Trophoblast cell (in vitro differentiated cells and primary cell): ENCODE results near the gene RAB40A.

Experiments used
- DNase-seq, 2 donors: peaks; one replicate each; pipeline ENCODE4 v3.0.0-alpha.2; 2016
- H2AFZ ChIP-seq: 2 replicates; pipeline ENCODE4 v1.6.1; 2013; ENCODE audit warnings: low read length, moderate library complexity, mild to moderate bottlenecking; ENCODE audit not compliant: insufficient read depth, poor library complexity
- H2AK5ac ChIP-seq: 2 replicates; pipeline ENCODE4 v1.6.1; 2013; ENCODE audit warnings: mild to moderate bottlenecking, low read length
- H2BK120ac ChIP-seq: 2 replicates; pipeline ENCODE4 v1.6.1; 2013; ENCODE audit warnings: low read length, mild to moderate bottlenecking, moderate library complexity; ENCODE audit not compliant: insufficient read depth, poor library complexity
- H2BK12ac ChIP-seq: 2 replicates; pipeline ENCODE4 v1.6.1; 2013; ENCODE audit warnings: mild to moderate bottlenecking, low read length, moderate library complexity
- H2BK5ac ChIP-seq: 2 replicates; pipeline ENCODE4 v1.6.1; 2013; ENCODE audit warnings: low read length, low read depth, moderate library complexity, mild to moderate bottlenecking; ENCODE audit not compliant: poor library complexity
- H3K14ac ChIP-seq: 2 replicates; pipeline ENCODE4 v1.6.1; 2013; ENCODE audit warnings: mild to moderate bottlenecking, low read length
- H3K18ac ChIP-seq: 2 replicates; pipeline ENCODE4 v1.6.1; 2013; ENCODE audit warnings: mild to moderate bottlenecking, low read length
- H3K23ac ChIP-seq: 2 replicates; pipeline ENCODE4 v1.6.1; 2013; ENCODE audit warnings: low read length
- H3K27ac ChIP-seq: 2 replicates; pipeline ENCODE4 v1.5.1; 2013; ENCODE audit warnings: low read depth, mild to moderate bottlenecking, inconsistent platforms, low read length, moderate library complexity
- H3K27me3 ChIP-seq: 2 replicates; pipeline ENCODE4 v1.6.1; 2013; ENCODE audit warnings: inconsistent platforms, mild to moderate bottlenecking, low read length, moderate library complexity; ENCODE audit not compliant: insufficient read depth
- H3K36me3 ChIP-seq, 2 experiments: 1 replicate in 1 of 2; 2 replicates in 1 of 2; pipeline ENCODE4 v1.6.1; 2013; ENCODE audit warnings: low read length in 2 of 2, mild to moderate bottlenecking in 2 of 2, moderate library complexity in 1 of 2; ENCODE audit not compliant: insufficient read depth in 2 of 2, control insufficient read depth in 1 of 2
- H3K4ac ChIP-seq: 2 replicates; pipeline ENCODE4 v1.6.1; 2013; ENCODE audit warnings: low read depth, mild to moderate bottlenecking, low read length, moderate library complexity
- H3K4me1 ChIP-seq, 2 experiments: 1 replicate in 1 of 2; 2 replicates in 1 of 2; pipeline ENCODE4 v1.6.1; 2013; ENCODE audit warnings: low read length in 2 of 2, mild to moderate bottlenecking in 2 of 2, moderate library complexity in 1 of 2; ENCODE audit not compliant: insufficient read depth in 2 of 2, control insufficient read depth in 1 of 2
- H3K4me2 ChIP-seq: 2 replicates; pipeline ENCODE4 v1.6.1; 2013; ENCODE audit warnings: inconsistent platforms, mild to moderate bottlenecking, low read length, moderate library complexity
- H3K4me3 ChIP-seq: 2 replicates; pipeline ENCODE4 v1.5.1; 2013; ENCODE audit warnings: mild to moderate bottlenecking, low read depth, low read length, inconsistent platforms
- H3K79me1 ChIP-seq: one replicate; pipeline ENCODE4 v1.6.1; 2013; ENCODE audit warnings: low read length
- H3K79me2 ChIP-seq: 2 replicates; pipeline ENCODE4 v1.6.1; 2013; ENCODE audit warnings: low read length, mild to moderate bottlenecking; ENCODE audit not compliant: control insufficient read depth, insufficient read depth, poor library complexity
- H3K9ac ChIP-seq: 2 replicates; pipeline ENCODE4 v1.6.1; 2013; ENCODE audit warnings: mild to moderate bottlenecking, low read length
- H3K9me3 ChIP-seq: 2 replicates; pipeline ENCODE4 v1.6.1; 2013; ENCODE audit warnings: low read depth, mild to moderate bottlenecking, control low read depth, inconsistent platforms, low read length; ENCODE audit not compliant: insufficient read depth
- H4K12ac ChIP-seq: 2 replicates; pipeline ENCODE4 v1.6.1; 2013; ENCODE audit warnings: low read depth, mild to moderate bottlenecking, low read length, moderate library complexity
- H4K8ac ChIP-seq: 2 replicates; pipeline ENCODE4 v1.6.1; 2013; ENCODE audit warnings: low read depth, mild to moderate bottlenecking, low read length, moderate library complexity
- H4K91ac ChIP-seq: one replicate; pipeline ENCODE4 v1.6.1; 2013; ENCODE audit warnings: low read depth, mild to moderate bottlenecking, low read length, moderate library complexity
- WGBS: extraction: QIAGEN DNeasy Blood & Tissue Kit; methylation state at CpG from one replicate; pipeline ENCODE4 v1.1.7; 2013; ENCODE audit warnings: missing lambda C conversion rate; ENCODE audit not compliant: insufficient read length, insufficient coverage; ENCODE audit errors: extremely low coverage; 5-methylcytosine and 5-hydroxymethylcytosine counted together

The RAB40A gene

DNA sequence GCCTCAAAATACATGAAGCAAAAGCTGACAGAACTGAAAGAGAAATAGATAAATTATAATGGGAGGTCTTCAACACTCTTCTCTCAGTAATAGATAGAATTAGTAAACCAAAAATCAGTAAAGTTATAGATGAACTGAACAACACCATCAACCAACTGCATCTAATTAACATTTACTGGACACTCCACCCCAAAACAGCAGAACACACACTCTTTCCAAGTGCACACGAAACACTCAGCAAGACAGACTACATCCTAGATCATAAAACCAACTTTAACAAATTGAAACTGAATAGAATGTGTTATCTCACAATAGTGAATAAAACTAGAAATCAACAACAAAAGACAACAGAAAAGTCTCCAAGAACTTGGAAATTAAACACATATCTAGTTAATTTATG lies 41.0 kb upstream of the RAB40A start:
- Histone ChIP-seq H4K91ac (no peak overlapping the region), H3K14ac (no peak overlapping the region), H3K4me2 (no peak overlapping the region), H3K4me3 (no peak overlapping the region), H3K9me3 (no peaks in the 10 kb centered on the region), H2BK120ac (no peak overlapping the region), H4K8ac (no peak overlapping the region), H3K9ac (no peak overlapping the region), H3K79me2 (no peaks in the 10 kb centered on the region), H2BK12ac (no peak overlapping the region), H3K23ac (no peak overlapping the region), H3K4ac (no peak overlapping the region), H3K27ac (no peak overlapping the region), H3K4me1 (no peaks in the 10 kb centered on the region), H2BK5ac (no peak overlapping the region), H3K27me3 (no peaks in the 10 kb centered on the region), H3K79me1 (no peaks in the 10 kb centered on the region), H3K18ac (no peak overlapping the region), H3K36me3 (no peaks in the 10 kb centered on the region), H4K12ac (no peak overlapping the region), H2AK5ac (no peak overlapping the region), H2AFZ (no peak overlapping the region)
- DNase-seq, result no peak
- WGBS, result no CpG with 5 or more reads among the region's 1 CpG

DNA sequence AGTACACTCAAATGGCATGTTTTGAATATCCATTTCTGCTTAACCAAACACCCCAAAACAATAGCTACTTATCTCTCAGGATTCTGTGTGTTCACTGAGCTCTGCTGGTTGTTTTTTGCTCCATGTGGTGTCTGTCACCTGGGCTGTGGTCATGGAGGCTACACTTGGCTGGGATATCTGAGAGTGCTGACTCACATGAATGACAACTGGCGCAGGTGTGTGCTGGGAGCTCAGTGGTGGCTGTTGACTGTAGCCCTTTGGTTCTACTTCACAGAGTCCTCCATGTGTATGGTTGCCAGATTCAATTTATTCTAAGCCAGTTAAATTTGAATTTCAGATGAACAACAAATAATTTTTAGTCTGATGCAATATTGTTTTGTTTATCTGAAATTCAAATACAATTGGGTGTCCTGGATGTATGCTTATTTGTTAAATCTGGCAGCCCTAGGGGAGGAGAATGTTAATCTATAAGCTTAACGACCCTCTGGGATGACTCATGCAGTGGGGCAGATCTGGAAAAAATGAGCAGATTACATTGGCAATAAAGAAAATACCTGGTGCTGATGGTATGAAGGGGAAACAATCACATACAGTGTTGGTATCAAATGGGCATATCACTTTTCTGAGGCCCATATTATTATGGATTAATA lies 37.8 kb upstream of the RAB40A start:
- Histone ChIP-seq H4K12ac (no peak overlapping the region), H3K9me3 (no peaks in the 10 kb centered on the region)
- no CpG with 5 or more reads among the region's 2 CpGs for WGBS

DNA sequence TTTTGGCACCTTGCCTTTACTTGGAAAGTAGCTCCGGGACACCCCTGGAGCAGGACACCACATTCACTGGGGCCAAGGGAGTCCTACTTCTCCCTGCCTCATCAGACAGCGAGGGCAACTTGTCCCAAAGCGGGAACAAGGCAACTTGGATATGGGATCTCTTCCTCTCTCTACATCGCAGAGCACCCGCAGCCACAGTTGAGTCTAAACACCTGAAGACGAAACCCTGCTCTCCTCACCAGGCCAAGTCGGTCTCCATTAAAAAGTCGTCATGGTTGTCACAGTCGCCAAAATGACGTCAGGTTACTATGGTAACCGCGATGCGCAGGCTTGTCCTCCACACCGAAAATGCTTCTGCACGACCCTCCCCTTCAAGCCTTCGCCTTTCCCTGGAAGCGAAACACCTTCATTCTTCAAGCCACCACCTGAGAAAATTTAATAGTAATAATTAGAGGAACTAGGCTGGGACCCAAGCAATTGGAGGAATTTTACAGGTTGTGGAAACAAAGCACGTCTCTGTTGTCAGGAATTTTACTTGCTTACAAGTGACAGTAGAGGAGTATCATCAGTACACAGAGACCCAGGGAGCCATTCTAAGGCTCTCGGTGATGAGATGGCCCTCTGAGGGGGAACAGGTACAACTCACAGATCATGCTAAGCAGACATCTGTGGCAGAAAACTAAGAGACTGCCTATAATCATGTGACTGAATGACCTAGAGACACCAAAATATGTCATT lies 35.6 kb upstream of the RAB40A start:
- Histone ChIP-seq H3K4ac (no peak overlapping the region), H2BK120ac (no peak overlapping the region), H2AK5ac (no peak overlapping the region), H3K79me1 (no peaks in the 10 kb centered on the region), H3K79me2 (no peaks in the 10 kb centered on the region), H2BK12ac (no peak overlapping the region), H4K12ac (peak overlapping the region; percentile 83), H3K27me3 (no peaks in the 10 kb centered on the region), H3K23ac (no peak overlapping the region), H3K9ac (peak overlapping the region; percentile 75), H3K9me3 (no peaks in the 10 kb centered on the region), H3K27ac (no peak overlapping the region), H2AFZ (peak overlapping the region; percentile 45), H3K4me3 (peak overlapping the region; percentile 73), H3K4me1 (peaks cover 0 to 2% of the 10 kb centered on the region in 2 experiments), H4K8ac (peak overlapping the region; percentile 86), H2BK5ac (no peak overlapping the region), H4K91ac (peak overlapping the region; percentile 39), H3K4me2 (peak overlapping the region; percentile 73), H3K36me3 (no peaks in the 10 kb centered on the region), H3K14ac (no peak overlapping the region), H3K18ac (no peak overlapping the region)
- WGBS, result no CpG with 5 or more reads among the region's 19 CpGs
- peak in 1 of 2 donors; percentile 72 for DNase-seq

More for the DNA sequence above, 37.8 kb upstream of the RAB40A start:
- Histone ChIP-seq H3K9ac (no peak overlapping the region), H3K36me3 (no peaks in the 10 kb centered on the region), H3K27me3 (no peaks in the 10 kb centered on the region), H3K14ac (no peak overlapping the region), H2AFZ (no peak overlapping the region), H3K23ac (no peak overlapping the region), H2BK120ac (no peak overlapping the region), H3K4me2 (no peak overlapping the region), H3K18ac (no peak overlapping the region), H2BK5ac (no peak overlapping the region), H3K4me3 (no peak overlapping the region), H3K27ac (no peak overlapping the region), H4K8ac (no peak overlapping the region), H3K4ac (no peak overlapping the region), H3K79me2 (no peaks in the 10 kb centered on the region), H3K4me1 (peaks cover 0 to 2% of the 10 kb centered on the region in 2 experiments), H4K91ac (no peak overlapping the region), H2AK5ac (no peak overlapping the region), H2BK12ac (no peak overlapping the region), H3K79me1 (no peaks in the 10 kb centered on the region)
- DNase-seq, result no peak

- DNase-seq, result peak in 1 of 2 donors; percentile 71
- Histone ChIP-seq H3K4me1 (peaks cover 0 to 2% of the 10 kb centered on the region in 2 experiments), H2AFZ (no peak overlapping the region), H2BK5ac (no peak overlapping the region), H3K79me1 (no peaks in the 10 kb centered on the region), H4K12ac (no peak overlapping the region), H2BK120ac (no peak overlapping the region), H3K9ac (no peak overlapping the region), H3K9me3 (no peaks in the 10 kb centered on the region), H3K27ac (no peak overlapping the region), H2AK5ac (no peak overlapping the region), H3K27me3 (no peaks in the 10 kb centered on the region), H3K79me2 (no peaks in the 10 kb centered on the region), H4K8ac (no peak overlapping the region), H2BK12ac (no peak overlapping the region), H3K14ac (no peak overlapping the region), H3K4me3 (no peak overlapping the region), H3K36me3 (no peaks in the 10 kb centered on the region), H3K23ac (no peak overlapping the region), H3K4me2 (no peak overlapping the region), H3K4ac (no peak overlapping the region), H3K18ac (no peak overlapping the region), H4K91ac (no peak overlapping the region)
- WGBS, result no CpG with 5 or more reads among the region's 1 CpG
Observed at GRCh38 chrX:103552236-103552635, 32.9 kb upstream of the RAB40A start.
